OCI-M1 (cell line): Measurements from ENCODE around the gene PDE4D.
A peak's percentile ranks its signal among the peaks of the same experiment; 100 is the strongest.
"Not testable (repeated sequence)": the region's sequence is repeated elsewhere in the genome, so short reads cannot be mapped to it uniquely, and the experiment has no call there.

Experiments
- DNase-seq: peaks from one replicate; lab custom pipeline; 2025; lab: John Stamatoyannopoulos, UW

The PDE4D gene

GRCh38 chr5:59698207-59699178 is 195.0 kb downstream of the PDE4D start:
- no peak for DNase-seq

GRCh38 chr5:59694411-59694810 is 199.1 kb downstream of the PDE4D start:
- no peak for DNase-seq

DNA sequence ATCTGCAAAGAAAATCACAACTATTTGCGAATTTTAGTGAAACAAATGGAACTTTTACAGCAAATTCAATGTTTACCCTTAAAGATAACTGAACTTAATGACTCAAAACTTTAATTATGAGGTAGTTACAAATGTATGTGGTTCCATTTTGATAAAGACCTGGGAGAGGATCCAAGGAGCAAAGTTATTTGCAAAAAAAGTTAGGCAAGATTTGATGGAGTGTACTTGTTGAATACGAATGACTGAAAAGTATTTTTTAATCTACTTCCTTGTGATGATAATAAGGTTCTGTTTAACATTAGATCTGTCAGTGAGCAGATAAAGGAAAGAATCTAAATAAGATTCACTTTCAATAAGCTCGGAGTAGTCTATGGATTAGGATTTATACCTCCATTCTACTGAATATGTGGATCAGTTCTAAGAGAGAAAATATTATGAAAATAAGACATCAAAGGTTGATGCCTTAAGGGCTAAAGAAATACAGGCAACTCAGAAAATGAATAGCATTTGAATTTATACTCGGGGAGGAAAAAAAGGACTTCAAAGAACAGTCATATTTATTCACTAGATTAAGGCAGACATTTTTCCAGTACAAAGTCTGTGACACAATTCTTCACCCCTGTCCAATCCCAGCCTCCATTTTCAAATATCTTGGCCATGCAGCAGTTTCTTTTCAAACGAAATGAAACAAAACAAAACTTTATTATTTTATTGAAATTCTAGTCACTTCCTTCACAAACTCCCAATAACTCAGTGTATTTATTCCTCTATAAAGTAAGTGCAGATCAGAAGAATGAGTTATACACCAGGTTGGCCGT is 199.8 kb downstream of the PDE4D start:
- no peak for DNase-seq

DNA sequence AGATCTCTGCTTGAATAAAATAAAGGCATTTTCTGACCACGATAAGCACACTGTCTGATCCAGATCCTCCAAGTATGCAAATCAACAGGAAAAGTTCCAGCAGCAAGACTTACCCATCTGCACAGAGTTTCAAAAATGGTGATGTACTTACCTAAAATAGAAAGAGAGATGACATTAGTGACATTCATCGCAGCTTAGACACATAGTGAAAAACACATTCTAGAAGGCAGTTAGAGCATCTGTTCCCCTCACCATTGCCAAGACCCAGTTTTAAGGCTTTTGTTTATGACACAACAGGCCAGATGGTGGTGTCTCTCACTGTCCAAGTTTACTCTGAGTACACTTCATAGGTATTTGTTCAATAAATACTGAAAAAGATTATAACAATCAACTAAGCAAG is 207.7 kb downstream of the PDE4D start:
- no peak for DNase-seq

DNA sequence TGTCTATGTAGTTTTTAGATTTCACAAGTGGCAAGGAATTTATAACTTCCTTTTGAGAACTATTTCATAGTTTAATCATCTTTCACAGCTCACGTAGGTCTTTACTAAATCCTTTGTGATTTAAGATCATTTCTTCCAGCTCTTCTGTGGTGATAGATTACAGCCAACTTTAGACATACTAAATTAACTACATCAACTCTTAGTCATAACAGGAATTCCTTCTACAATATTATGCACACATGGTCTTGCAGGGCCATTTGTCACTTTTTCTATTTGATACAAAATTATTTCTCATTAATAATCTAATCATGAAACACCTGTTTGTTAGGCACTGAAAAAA is 208.4 kb downstream of the PDE4D start:
- no peak for DNase-seq

GRCh38 chr5:59684388-59685190 is 208.9 kb downstream of the PDE4D start:
- no peak for DNase-seq

- DNase-seq, result no peak
Observed at GRCh38 chr5:59683311-59683710, 210.2 kb downstream of the PDE4D start.

- no peak for DNase-seq
Observed at GRCh38 chr5:59682542-59682941, 211.0 kb downstream of the PDE4D start.

GRCh38 chr5:59678943-59679342 is 214.6 kb downstream of the PDE4D start:
- DNase-seq, result no peak

DNA sequence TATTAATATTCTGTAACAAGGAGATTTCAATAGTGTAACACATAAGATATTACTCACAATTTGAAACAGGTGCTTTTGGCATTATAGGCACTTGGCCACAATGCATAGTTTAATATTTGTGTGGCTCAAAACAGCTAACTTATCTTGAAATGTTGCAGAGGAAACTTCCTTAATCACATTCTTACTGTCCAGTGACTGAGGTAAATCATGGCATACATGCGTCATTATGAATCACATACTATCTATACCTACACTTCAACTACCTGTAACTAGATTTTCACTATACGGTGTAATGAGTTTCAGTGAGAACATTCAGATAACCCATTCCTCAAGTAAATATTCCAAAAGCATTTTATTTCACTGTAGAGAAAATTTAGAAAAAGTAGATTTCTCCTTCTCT is 218.8 kb downstream of the PDE4D start:
- DNase-seq, result no peak

GRCh38 chr5:59673438-59674058 is 220.0 kb downstream of the PDE4D start:
- peak; percentile 79 for DNase-seq

GRCh38 chr5:59666440-59667068 is 227.0 kb downstream of the PDE4D start:
- DNase-seq, result peak; percentile 16

GRCh38 chr5:59665832-59666203 is 227.7 kb downstream of the PDE4D start:
- not testable (repeated sequence) for DNase-seq

DNA sequence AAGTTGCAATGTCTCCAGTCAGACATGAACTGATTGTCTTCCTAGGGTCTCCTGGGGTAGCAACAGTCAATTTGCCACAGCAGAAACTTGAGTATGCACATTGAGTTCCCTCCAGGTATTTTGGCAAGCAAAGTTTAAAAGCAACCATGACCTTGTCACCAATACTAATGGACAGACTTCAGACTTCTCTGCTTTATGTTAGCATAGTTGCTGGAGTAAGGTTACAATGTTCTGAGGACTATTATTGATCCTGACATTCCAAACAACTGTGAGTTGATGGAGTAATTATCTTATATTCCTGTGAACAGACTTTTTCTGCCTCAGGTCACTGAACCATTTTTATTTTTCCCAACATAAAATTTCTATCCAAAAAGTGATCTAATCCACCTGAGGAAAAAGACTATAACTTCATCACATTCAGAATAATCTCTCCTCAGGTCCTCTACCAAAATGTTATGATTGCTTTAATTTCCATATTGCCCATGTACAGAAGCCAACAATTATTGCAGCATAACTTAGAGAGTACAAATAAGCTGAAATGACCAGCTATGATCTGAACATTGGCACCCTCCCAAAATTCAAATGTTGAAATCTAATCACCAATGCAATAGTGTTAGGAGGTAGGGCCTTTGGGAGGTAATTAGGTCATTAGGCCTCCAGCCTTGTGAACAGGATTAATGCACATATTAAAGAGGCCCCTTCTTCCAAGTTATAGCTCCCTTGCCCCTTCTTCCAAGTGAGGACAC is 228.3 kb downstream of the PDE4D start:
- no peak for DNase-seq

DNA sequence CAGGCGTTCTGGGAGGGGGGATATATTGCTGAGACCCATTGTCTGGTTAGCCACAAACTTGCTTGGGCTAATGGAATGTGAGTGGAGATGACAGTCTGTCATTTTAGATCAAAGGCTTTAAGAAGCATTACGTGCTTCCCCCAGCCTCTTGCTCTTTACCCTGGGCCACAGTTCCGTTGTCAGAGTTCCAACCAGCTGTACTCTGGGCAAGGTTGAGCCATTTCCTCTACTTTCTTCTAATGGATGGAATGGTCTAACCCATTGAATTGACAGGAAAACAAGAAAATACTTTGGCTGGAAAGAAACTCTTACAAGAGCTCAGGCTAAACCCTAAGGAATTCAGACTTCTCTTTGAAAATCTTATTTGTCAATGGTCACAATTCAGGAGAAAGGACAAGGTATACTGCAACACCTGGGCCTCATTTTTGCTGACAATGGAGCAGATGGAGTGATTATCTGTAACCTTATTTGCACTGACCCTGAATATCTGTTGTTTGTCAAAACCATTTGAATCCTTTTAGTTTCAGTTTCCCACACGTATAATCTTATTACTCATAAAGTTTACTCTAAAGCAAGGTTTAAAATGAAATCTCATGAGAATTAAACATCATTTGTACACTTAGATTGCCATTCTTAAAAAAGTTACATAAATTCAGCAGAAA is 231.4 kb downstream of the PDE4D start:
- DNase-seq, result peak; percentile 77

DNA sequence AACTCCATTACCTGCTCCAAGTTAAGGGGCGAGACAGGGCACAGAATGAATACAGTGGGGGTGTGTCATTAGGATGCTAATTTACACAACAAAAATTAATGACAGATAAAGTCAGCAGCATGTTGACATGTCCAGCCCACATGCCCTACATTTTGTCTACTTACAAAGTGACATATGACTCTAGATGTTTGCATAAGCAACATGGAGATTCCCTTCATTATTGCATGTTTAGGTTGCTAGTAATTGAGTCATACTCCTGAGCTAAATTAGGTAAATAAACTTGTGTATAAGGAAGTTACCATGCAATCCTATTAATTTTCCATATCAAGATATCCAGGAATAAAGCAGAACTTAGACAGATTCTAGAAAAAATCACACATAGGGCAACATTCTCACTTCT is 232.2 kb downstream of the PDE4D start:
- peak; percentile 48 for DNase-seq

GRCh38 chr5:59660737-59661136 is 232.8 kb downstream of the PDE4D start:
- DNase-seq, result peak; percentile 89

- DNase-seq, result peak; percentile 92
Observed at GRCh38 chr5:59656351-59657254, 236.9 kb downstream of the PDE4D start.
